ENCODE results near the gene CUL1. TPM values are rescaled to one million over a fixed set of nuclear protein-coding genes. Genes with fewer than 3 reads are reported as not detected.

CUL1 gene
- total and polyA plus RNA-seq, 9 donors, result 31.9 to 51.3 (median 40.2) TPM

- no peak overlapping the region for H3K4me3 ChIP-seq
- no peaks in the 10 kb centered on the region for H3K4me1 ChIP-seq (ENCODE audit: insufficient read depth)
- TF ChIP-seq CTCF (IDR thresholded peaks at IDR 0.05), result no peak
- no peak for TF ChIP-seq POLR2A (IDR thresholded peaks at IDR 0.05)
- no peak for TF ChIP-seq EP300 (IDR thresholded peaks at IDR 0.05)
- no peak overlapping the region for H3K27ac ChIP-seq
- H3K36me3 ChIP-seq, result no peaks in the 10 kb centered on the region
- intact Hi-C loops (cut with DNase I), result no loop called here
- no peaks in the 10 kb centered on the region for H3K27me3 ChIP-seq
- WGBS, 3 donors, result 96% methylated on average over 2 of the region's 2 CpGs
- H3K9me3 ChIP-seq, result peaks cover 0 to 2% of the 10 kb centered on the region in 2 donors
- no peak for DNase-seq
These were observed 92.1 kb downstream of the CUL1 start for GRCh38 chr7:148790850-148791249.

- Histone ChIP-seq H3K4me3 (no peak overlapping the region), H3K36me3 (no peaks in the 10 kb centered on the region), H3K27ac (no peak overlapping the region), H3K4me1 (ENCODE audit: insufficient read depth) (no peaks in the 10 kb centered on the region), H3K27me3 (no peaks in the 10 kb centered on the region), H3K9me3 (peaks cover 0 to 2% of the 10 kb centered on the region in 2 donors)
- 86 to 92% (median 89%) methylated on average over 15 of the region's 15 CpGs for WGBS, 3 donors
- intact Hi-C loops (cut with DNase I), result no loop called here
- no peak for TF ChIP-seq CTCF (IDR thresholded peaks at IDR 0.05)
- TF ChIP-seq EP300 (IDR thresholded peaks at IDR 0.05), result no peak
- no peak for TF ChIP-seq POLR2A (IDR thresholded peaks at IDR 0.05)
- no peak for DNase-seq
These were observed 92.8 kb downstream of the CUL1 start for GRCh38 chr7:148791546-148791945.

DNA sequence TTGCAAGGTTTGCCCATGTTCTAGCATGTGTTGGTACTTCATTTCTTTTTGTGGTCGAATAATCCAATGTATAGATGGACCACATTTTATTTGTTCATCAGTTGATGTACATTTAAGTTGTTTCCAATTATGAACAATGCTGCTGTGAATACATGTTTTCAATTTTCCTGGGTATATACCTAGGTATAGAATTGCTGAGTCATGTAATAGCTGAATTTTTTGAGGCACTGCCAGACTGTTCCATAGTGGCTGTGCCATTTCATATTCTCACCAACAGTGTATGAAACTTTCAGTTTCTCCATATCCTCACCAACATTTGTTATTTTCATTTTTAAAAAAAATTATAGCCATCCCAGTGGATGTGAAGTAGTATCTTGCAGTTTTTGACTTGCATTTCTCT lies 94.9 kb downstream of the CUL1 start:
- TF ChIP-seq EP300 (IDR thresholded peaks at IDR 0.05), result no peak
- TF ChIP-seq POLR2A (IDR thresholded peaks at IDR 0.05), result no peak
- TF ChIP-seq CTCF (IDR thresholded peaks at IDR 0.05), result no peak
- intact Hi-C loops (cut with DNase I), result no loop called here
- no peak overlapping the region for H3K4me3 ChIP-seq
- H3K9me3 ChIP-seq, result peaks cover 0 to 2% of the 10 kb centered on the region in 2 donors
- no peaks in the 10 kb centered on the region for H3K36me3 ChIP-seq
- DNase-seq, result no peak
- no peaks in the 10 kb centered on the region for H3K4me1 ChIP-seq (ENCODE audit: insufficient read depth)
- no peaks in the 10 kb centered on the region for H3K27me3 ChIP-seq
- 91 to 100% (median 100%) methylated on average over 1 of the region's 1 CpG for WGBS, 3 donors
- no peak overlapping the region for H3K27ac ChIP-seq

DNA sequence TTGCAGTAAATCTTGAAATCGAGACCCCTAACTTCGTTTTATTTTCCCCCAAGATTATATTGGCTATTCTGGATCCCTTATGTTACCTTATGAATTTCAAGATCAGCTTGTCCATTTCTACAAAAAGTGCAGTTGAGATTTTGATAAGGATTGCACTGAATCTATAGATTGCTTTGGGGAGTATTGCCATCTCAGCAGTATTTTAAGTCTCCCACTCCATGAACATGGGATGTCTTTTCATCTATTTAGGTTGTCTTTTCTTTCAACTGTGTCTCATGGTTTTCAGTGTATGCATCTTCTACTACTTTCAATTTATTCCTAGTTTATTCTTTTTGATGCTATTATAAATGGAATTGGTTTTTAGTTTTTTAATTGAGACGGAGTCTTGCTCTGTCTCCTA lies 95.8 kb downstream of the CUL1 start:
- DNase-seq, result no peak
- Histone ChIP-seq H3K27ac (no peak overlapping the region), H3K27me3 (no peaks in the 10 kb centered on the region), H3K36me3 (no peaks in the 10 kb centered on the region), H3K9me3 (peaks cover 0 to 2% of the 10 kb centered on the region in 2 donors), H3K4me3 (no peak overlapping the region), H3K4me1 (ENCODE audit: insufficient read depth) (no peaks in the 10 kb centered on the region)
- TF ChIP-seq EP300 (IDR thresholded peaks at IDR 0.05) (no peak), CTCF (IDR thresholded peaks at IDR 0.05) (no peak), POLR2A (IDR thresholded peaks at IDR 0.05) (no peak)
- 98 to 99% (median 99%) methylated on average over 3 of the region's 3 CpGs for WGBS, 3 donors
- intact Hi-C loops (cut with DNase I), result no loop called here

Measured in ovary (tissue), 9 donors.